Common myeloid progenitor, CD34-positive (primary cell): ENCODE measurements around the gene SOWAHD.
"Not testable (repeated sequence)": the region's sequence is repeated elsewhere in the genome, so short reads cannot be mapped to it uniquely, and the experiment has no call there.

Experiments
- CTCF ChIA-PET: fragments of 350-600 bp; sonication (Branson Sonifier 250); formaldehyde crosslinking; loops from one replicate; lab custom pipeline; 2021; ENCODE audit warnings: antibody characterized with exemption; lab: Charles Lee
- POLR2A ChIA-PET: fragments of 350-600 bp; sonication (Branson Sonifier 250); formaldehyde crosslinking; loops from one replicate; lab custom pipeline; 2021; ENCODE audit warnings: antibody characterized with exemption; lab: Charles Lee
- DNase-seq, 3 donors: peaks; one replicate each; pipeline versions ENCODE4 v3.0.0 to v3.0.0-alpha.2; 2013
- H3K27ac ChIP-seq, 2 experiments: 1 replicate in 1 of 2; 2 replicates in 1 of 2; pipeline ENCODE4 v1.7.0; 2013; ENCODE audit warnings: inconsistent platforms in 2 of 2, low read length in 2 of 2, mild to moderate bottlenecking in 2 of 2, low read depth in 1 of 2, moderate library complexity in 1 of 2; ENCODE audit not compliant: severe bottlenecking in 2 of 2, insufficient read depth in 1 of 2, poor library complexity in 1 of 2
- H3K27me3 ChIP-seq, 5 experiments: replicated peaks in 2 of 5; 1 replicate in 3 of 5; 2 replicates in 2 of 5; pipeline versions ENCODE4 v1.6.1 to v1.7.0; 2013; ENCODE audit warnings: low read length in 4 of 5, mild to moderate bottlenecking in 2 of 5, moderate library complexity in 2 of 5, inconsistent platforms in 1 of 5; ENCODE audit not compliant: insufficient read depth in 5 of 5, control insufficient read depth in 4 of 5
- H3K36me3 ChIP-seq, 4 experiments: 1 replicate in 2 of 4; 2 replicates in 2 of 4; pipeline versions ENCODE4 v1.6.1 to v1.7.0; 2013; ENCODE audit warnings: low read length in 3 of 4, control low read depth in 1 of 4, mild to moderate bottlenecking in 1 of 4; ENCODE audit not compliant: control insufficient read depth in 4 of 4, insufficient read depth in 4 of 4
- H3K4me1 ChIP-seq, 4 experiments: 1 replicate in 3 of 4; 2 replicates in 1 of 4; pipeline versions ENCODE4 v1.6.1 to v1.7.1; 2013; ENCODE audit warnings: low read length in 3 of 4, mild to moderate bottlenecking in 3 of 4, control low read depth in 1 of 4, inconsistent platforms in 1 of 4, moderate library complexity in 1 of 4; ENCODE audit not compliant: control insufficient read depth in 4 of 4, insufficient read depth in 4 of 4; ENCODE audit errors: control extremely low read depth in 1 of 4
- H3K4me3 ChIP-seq, 7 experiments: 1 replicate in 4 of 7; 2 replicates in 3 of 7; pipeline versions ENCODE4 v1.5.1 to v1.7.0; 2013; ENCODE audit warnings: mild to moderate bottlenecking in 7 of 7, low read length in 6 of 7, moderate library complexity in 6 of 7, inconsistent platforms in 2 of 7, low read depth in 2 of 7, control low read depth in 1 of 7; ENCODE audit not compliant: insufficient read depth in 4 of 7, control insufficient read depth in 1 of 7; ENCODE audit errors: extremely low read depth in 1 of 7
- H3K9me3 ChIP-seq, 5 experiments: 1 replicate in 4 of 5; 2 replicates in 1 of 5; pipeline versions ENCODE4 v1.6.1 to v1.7.1; 2013; ENCODE audit warnings: low read length in 4 of 5, mild to moderate bottlenecking in 2 of 5, inconsistent platforms in 1 of 5, low read depth in 1 of 5, moderate library complexity in 1 of 5; ENCODE audit not compliant: control insufficient read depth in 4 of 5, insufficient read depth in 2 of 5; ENCODE audit errors: control extremely low read depth in 1 of 5
- WGBS: methylation state at CpG from one replicate; pipeline ENCODE4 v1.1.5; 2013; ENCODE audit not compliant: insufficient coverage; 5-methylcytosine and 5-hydroxymethylcytosine counted together

The SOWAHD gene

GRCh38 chrX:119763181-119763580 lies 4.8 kb downstream of the SOWAHD start:
- ChIA-PET CTCF (no interaction called here), POLR2A (no interaction called here)
- H3K27me3 ChIP-seq, result peaks cover 0 to 19% (median 0%) of the 10 kb centered on the region in 5 experiments
- H3K4me3 ChIP-seq, result no peak overlapping the region
- H3K27ac ChIP-seq, result no peak overlapping the region
- no peaks in the 10 kb centered on the region for H3K36me3 ChIP-seq
- H3K9me3 ChIP-seq, result no peaks in the 10 kb centered on the region
- peaks cover 0 to 23% (median 16%) of the 10 kb centered on the region in 4 experiments for H3K4me1 ChIP-seq
- 77% methylated on average over 7 of the region's 7 CpGs for WGBS
- DNase-seq, result no peak

GRCh38 chrX:119763836-119764387 lies 5.5 kb downstream of the SOWAHD start:
- Histone ChIP-seq H3K9me3 (no peaks in the 10 kb centered on the region), H3K36me3 (no peaks in the 10 kb centered on the region), H3K27ac (no peak overlapping the region), H3K4me3 (no peak overlapping the region), H3K4me1 (peaks cover 0 to 22% (median 15%) of the 10 kb centered on the region in 4 experiments), H3K27me3 (peaks cover 0 to 13% (median 0%) of the 10 kb centered on the region in 5 experiments)
- CTCF ChIA-PET, result interaction anchor here (0.9 to 1.6 kb wide), 2 partner anchors 10 to 12 kb away, joined by 3 to 5 read pairs; no protein-coding TSS in a partner anchor
- no peak for DNase-seq
- WGBS, result 78% methylated on average over 5 of the region's 6 CpGs
- POLR2A ChIA-PET, result no interaction called here

- H3K27ac ChIP-seq, DNase-seq, H3K4me3 ChIP-seq, POLR2A ChIA-PET, H3K36me3 ChIP-seq, H3K9me3 ChIP-seq, H3K27me3 ChIP-seq: not testable (repeated sequence)
- H3K4me1 ChIP-seq, result peaks cover 0 to 11% (median 2%) of the 10 kb centered on the region in 4 experiments
- WGBS, result 98% methylated on average over 5 of the region's 11 CpGs
- CTCF ChIA-PET, result interaction anchor here (1.8 kb wide), 1 partner anchor 16 kb away, joined by 3 read pairs; no protein-coding TSS in a partner anchor
Measured at GRCh38 chrX:119768436-119768835, 10.0 kb downstream of the SOWAHD start.

- not testable (repeated sequence) for DNase-seq, H3K36me3 ChIP-seq, H3K4me1 ChIP-seq, H3K27me3 ChIP-seq, H3K27ac ChIP-seq, H3K4me3 ChIP-seq, H3K9me3 ChIP-seq
- ChIA-PET POLR2A (interaction anchor here (0.6 kb wide), 1 partner anchor 76 kb away, joined by 3 read pairs; no protein-coding TSS in a partner anchor), CTCF (interaction anchor here (0.6 to 1.8 kb wide), 3 partner anchors 16 to 324 kb away, joined by 3 read pairs; no protein-coding TSS in a partner anchor)
- 90% methylated on average over 1 of the region's 3 CpGs for WGBS
Measured at GRCh38 chrX:119769388-119769787, 11.0 kb downstream of the SOWAHD start.

- ChIA-PET CTCF (interaction anchor here (1.2 to 1.3 kb wide), 2 partner anchors 9 to 260 kb away, joined by 3 to 4 read pairs; no protein-coding TSS in a partner anchor), POLR2A (no interaction called here)
- Histone ChIP-seq H3K9me3 (no peaks in the 10 kb centered on the region), H3K27me3 (no peaks in the 10 kb centered on the region), H3K36me3 (peaks cover 0 to 4% (median 1%) of the 10 kb centered on the region in 4 experiments), H3K4me1 (peaks cover 0 to 4% (median 0%) of the 10 kb centered on the region in 4 experiments), H3K27ac (no peak overlapping the region), H3K4me3 (no peak overlapping the region)
- 87% methylated on average over 14 of the region's 15 CpGs for WGBS
- DNase-seq, result no peak
Measured at GRCh38 chrX:119775517-119776238, 17.3 kb downstream of the SOWAHD start.

GRCh38 chrX:119778829-119779228 lies 20.4 kb downstream of the SOWAHD start:
- WGBS, result 89% methylated on average over 3 of the region's 5 CpGs
- no peak overlapping the region for H3K27ac ChIP-seq
- H3K36me3 ChIP-seq, result peaks cover 0 to 19% (median 7%) of the 10 kb centered on the region in 4 experiments
- no peak for DNase-seq
- H3K27me3 ChIP-seq, result peaks cover 0 to 2% (median 0%) of the 10 kb centered on the region in 5 experiments
- CTCF ChIA-PET, result interaction anchor here (1.2 kb wide), 1 partner anchor 160 kb away, joined by 3 read pairs; no protein-coding TSS in a partner anchor
- POLR2A ChIA-PET, result no interaction called here
- no peak overlapping the region for H3K4me3 ChIP-seq
- H3K9me3 ChIP-seq, result no peaks in the 10 kb centered on the region
- H3K4me1 ChIP-seq, result peaks cover 0 to 4% (median 0%) of the 10 kb centered on the region in 4 experiments
